UCSD-AML1 (cell line): Measurements from ENCODE around the gene ZNF548.

Source experiments
- DNase-seq: peaks from one replicate; lab custom pipeline; 2025; ENCODE audit not compliant: unreplicated experiment; lab: John Stamatoyannopoulos, UW

ZNF548 gene

GRCh38 chr19:57395710-57396109 lies 6.1 kb downstream of the ZNF548 start:
- no peak for DNase-seq

- DNase-seq = no peak
These were observed 9.2 kb downstream of the ZNF548 start for GRCh38 chr19:57398868-57399267.

- no peak for DNase-seq
These were observed 14.3 kb downstream of the ZNF548 start for GRCh38 chr19:57403737-57404563.

GRCh38 chr19:57406516-57407123 lies 17.0 kb downstream of the ZNF548 start:
- DNase-seq = peak; percentile 67

GRCh38 chr19:57410877-57411671 lies 21.4 kb downstream of the ZNF548 start, which contains the start of gene ZNF17:
Gene ZNF17 (plus strand): TSS chr19:57411161. CDS start chr19:57413616, 2,455 bp downstream.
- DNase-seq = peak; percentile 89

GRCh38 chr19:57419439-57419838 lies 29.8 kb downstream of the ZNF548 start:
- no peak for DNase-seq

GRCh38 chr19:57421037-57421436 lies 31.4 kb downstream of the ZNF548 start:
- DNase-seq = no peak

- DNase-seq = no peak
These were observed 44.9 kb downstream of the ZNF548 start for GRCh38 chr19:57434386-57435061.

GRCh38 chr19:57435062-57435978 lies 45.7 kb downstream of the ZNF548 start, which contains the start of gene ZNF749:
Gene ZNF749 (plus strand): TSS chr19:57435325. CDS start chr19:57435579, 254 bp downstream.
- peak; percentile 93 for DNase-seq

- no peak for DNase-seq
These were observed 46.8 kb downstream of the ZNF548 start for GRCh38 chr19:57436417-57436816.

GRCh38 chr19:57437931-57438330 lies 48.3 kb downstream of the ZNF548 start:
- no peak for DNase-seq

- DNase-seq = no peak
These were observed 49.3 kb downstream of the ZNF548 start for GRCh38 chr19:57438925-57439324.

- no peak for DNase-seq
These were observed 52.5 kb downstream of the ZNF548 start for GRCh38 chr19:57441979-57442752.

GRCh38 chr19:57443121-57443696 lies 53.6 kb downstream of the ZNF548 start:
- DNase-seq = no peak

GRCh38 chr19:57452307-57452706 lies 62.7 kb downstream of the ZNF548 start:
- DNase-seq = no peak
